Osteoblast (primary cell): ENCODE results near the gene PLXNA4. TPM values are rescaled to one million over a fixed set of nuclear protein-coding genes. Genes with fewer than 3 reads are reported as not detected.
"Not testable (repeated sequence)": the region's sequence is repeated elsewhere in the genome, so short reads cannot be mapped to it uniquely, and the experiment has no call there.

Source experiments
- DNase-seq: peaks from one replicate; pipeline ENCODE4 v3.0.0; 2011; ENCODE audit warnings: low spot score, mixed read lengths; ENCODE audit not compliant: insufficient read length; ENCODE audit errors: missing footprints
- H2AFZ ChIP-seq: 2 replicates; pipeline ENCODE4 v1.6.0; 2011; ENCODE audit warnings: mild to moderate bottlenecking, low read length
- H3K27ac ChIP-seq: 2 replicates; pipeline ENCODE4 v1.5.1; 2011; ENCODE audit warnings: mild to moderate bottlenecking, low read depth, low read length, moderate library complexity
- H3K27me3 ChIP-seq: 2 replicates; pipeline ENCODE4 v1.6.0; 2012; ENCODE audit warnings: mild to moderate bottlenecking, control low read depth, inconsistent platforms, low read length, moderate library complexity; ENCODE audit not compliant: insufficient read depth
- H3K36me3 ChIP-seq: 2 replicates; pipeline ENCODE4 v1.5.1; 2011; ENCODE audit warnings: mild to moderate bottlenecking, low read length, control low read depth, moderate library complexity; ENCODE audit not compliant: insufficient read depth
- H3K4me1 ChIP-seq: 2 replicates; pipeline ENCODE4 v1.5.1; 2011; ENCODE audit warnings: mild to moderate bottlenecking, low read length, control low read depth, moderate library complexity; ENCODE audit not compliant: insufficient read depth
- H3K4me2 ChIP-seq: 2 replicates; pipeline ENCODE4 v1.6.0; 2011; ENCODE audit warnings: mild to moderate bottlenecking, low read length; ENCODE audit not compliant: insufficient read depth
- H3K4me3 ChIP-seq: fragments of 200-600 bp; sonication (generic); 3 replicates; pipeline ENCODE4 v1.5.1; 2012; ENCODE audit warnings: mild to moderate bottlenecking, low read length, inconsistent platforms; ENCODE audit not compliant: insufficient read depth
- H3K79me2 ChIP-seq: 2 replicates; pipeline ENCODE4 v1.6.0; 2012; ENCODE audit warnings: mild to moderate bottlenecking, low read length, control low read depth, inconsistent platforms; ENCODE audit not compliant: insufficient read depth
- H3K9me3 ChIP-seq: 2 replicates; pipeline ENCODE4 v1.5.1; 2011; ENCODE audit warnings: low read depth, low read length, control low read depth
- H4K20me1 ChIP-seq: 2 replicates; pipeline ENCODE4 v1.6.0; 2012; ENCODE audit warnings: mild to moderate bottlenecking, low read length, control low read depth; ENCODE audit not compliant: insufficient read depth
- CTCF ChIP-seq: IDR thresholded peaks from 2 replicates; pipeline ENCODE4 v1.5.1; 2011; ENCODE audit warnings: mild to moderate bottlenecking, low read depth, low read length, moderate library complexity; ENCODE audit errors: extremely low read depth
- total RNA-seq: library from RNA; depleted of rRNA; stranded (reverse); fragments of >200 nt; gene quantifications from 2 replicates; pipeline ENCODE4 v1.2.3, GENCODE V29; 2012

Gene PLXNA4
- total RNA-seq, 1 donor, result 4.3 TPM

DNA sequence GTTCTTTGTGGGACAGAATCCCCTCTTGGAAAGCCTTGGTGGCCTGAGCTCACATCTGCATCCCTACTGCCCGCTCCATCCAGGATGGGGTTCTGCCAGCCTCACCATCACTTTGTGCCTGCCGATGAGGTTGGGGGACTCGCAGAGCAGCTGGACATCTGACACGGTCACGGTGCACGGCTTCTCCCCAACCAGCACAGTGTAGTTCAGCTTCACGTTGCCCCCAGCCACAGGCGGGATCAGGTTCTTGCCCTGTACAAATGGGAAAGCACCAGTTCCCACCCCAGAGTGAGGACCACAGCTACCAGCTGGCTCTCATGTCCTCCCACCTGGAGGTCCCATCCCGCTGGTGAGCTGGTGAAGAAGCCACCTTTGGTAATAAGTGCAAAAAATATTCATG lies 395.8 kb downstream of the PLXNA4 start:
- Histone ChIP-seq H3K9me3 (no peaks in the 10 kb centered on the region), H3K4me2 (no peak overlapping the region), H3K79me2 (no peaks in the 10 kb centered on the region), H3K4me3 (no peak overlapping the region), H3K4me1 (no peaks in the 10 kb centered on the region), H3K27me3 (no peaks in the 10 kb centered on the region), H3K27ac (no peak overlapping the region), H3K36me3 (no peaks in the 10 kb centered on the region), H2AFZ (no peak overlapping the region), H4K20me1 (no peaks in the 10 kb centered on the region)
- TF ChIP-seq CTCF, result no peak
- no peak for DNase-seq

- Histone ChIP-seq H3K36me3 (no peaks in the 10 kb centered on the region), H2AFZ (no peak overlapping the region), H3K4me2 (no peak overlapping the region), H3K9me3 (no peaks in the 10 kb centered on the region), H3K4me1 (no peaks in the 10 kb centered on the region), H3K4me3 (no peak overlapping the region), H4K20me1 (no peaks in the 10 kb centered on the region), H3K27me3 (no peaks in the 10 kb centered on the region), H3K27ac (no peak overlapping the region), H3K79me2 (no peaks in the 10 kb centered on the region)
- DNase-seq, result no peak
- TF ChIP-seq CTCF, result no peak
These were observed 396.6 kb downstream of the PLXNA4 start for GRCh38 chr7:132179681-132180080.

DNA sequence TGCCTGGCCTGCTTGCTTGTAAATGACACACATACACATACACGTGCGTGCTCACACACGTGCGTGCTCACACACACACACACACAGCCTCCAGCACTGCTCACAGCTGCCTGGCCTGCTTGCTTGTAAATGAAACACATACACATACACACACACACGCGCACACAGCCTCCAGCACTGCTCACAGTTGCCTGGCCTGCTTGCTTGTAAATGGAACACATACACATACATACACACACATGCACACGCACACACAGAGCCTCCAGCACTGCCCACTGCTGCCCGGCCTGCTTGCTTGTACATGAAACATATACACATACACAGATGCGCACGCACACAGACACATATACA lies 397.2 kb downstream of the PLXNA4 start:
- no peak for TF ChIP-seq CTCF
- H3K4me3 ChIP-seq, result no peak overlapping the region
- H3K79me2 ChIP-seq, result no peaks in the 10 kb centered on the region
- no peak overlapping the region for H3K4me2 ChIP-seq
- no peak overlapping the region for H2AFZ ChIP-seq
- no peaks in the 10 kb centered on the region for H4K20me1 ChIP-seq
- no peaks in the 10 kb centered on the region for H3K9me3 ChIP-seq
- H3K4me1 ChIP-seq, result no peaks in the 10 kb centered on the region
- H3K36me3 ChIP-seq, result no peaks in the 10 kb centered on the region
- H3K27me3 ChIP-seq, result no peaks in the 10 kb centered on the region
- H3K27ac ChIP-seq, result no peak overlapping the region
- no peak for DNase-seq

DNA sequence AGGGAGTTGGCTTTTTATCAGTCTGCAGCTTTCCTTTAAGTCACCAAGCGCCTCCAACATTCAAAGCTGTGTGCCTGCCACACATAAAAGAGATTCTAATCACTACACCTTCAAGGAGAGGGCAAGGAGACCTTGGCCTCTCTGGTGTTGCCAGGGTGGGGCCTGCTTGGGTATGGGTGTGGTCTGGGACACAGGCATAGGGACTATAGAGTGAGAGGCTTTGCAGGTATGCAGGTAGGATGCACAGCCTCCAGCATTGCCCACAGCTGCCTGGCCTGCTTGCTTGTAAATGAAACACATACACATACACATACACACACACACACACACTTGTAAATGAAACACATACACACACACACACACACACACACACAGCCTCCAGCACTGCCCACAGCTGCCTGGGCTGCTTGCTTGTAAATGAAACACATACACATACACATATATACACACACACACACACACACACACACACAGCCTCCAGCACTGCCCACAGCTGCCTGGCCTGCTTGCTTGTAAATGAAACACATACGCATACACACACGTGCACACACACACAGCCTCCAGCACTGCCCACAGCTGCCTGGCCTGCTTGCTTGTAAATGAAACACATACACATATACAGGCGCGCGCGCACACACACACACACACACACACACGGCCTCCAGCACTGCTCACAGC lies 397.7 kb downstream of the PLXNA4 start:
- not testable (repeated sequence) for H3K4me2 ChIP-seq, H3K79me2 ChIP-seq, H3K27me3 ChIP-seq, H3K4me3 ChIP-seq, H2AFZ ChIP-seq, H4K20me1 ChIP-seq, H3K4me1 ChIP-seq, H3K36me3 ChIP-seq, DNase-seq, H3K9me3 ChIP-seq, H3K27ac ChIP-seq
